Stomach (tissue), 4 donors: ENCODE measurements around the gene S1PR3.

Experiments used
- POLR2A ChIP-seq, 4 donors: fragments of 450-650 bp; IDR thresholded peaks; one replicate each; pipeline ENCODE4 v1.6.1; 2016; ENCODE audit warnings: antibody characterized with exemption in 4 of 4, control low read depth in 2 of 4, mild to moderate bottlenecking in 1 of 4, moderate library complexity in 1 of 4
- POLR2AphosphoS5 ChIP-seq, 3 donors: sonication (generic); formaldehyde crosslinking; IDR thresholded peaks; one replicate each; pipeline ENCODE4 v1.6.1; 2016; ENCODE audit warnings: antibody characterized with exemption in 3 of 3
- TF ChIP-seq, protein P1 (sequence below), 7 experiments: fragments of 450-650 bp in 4 of 7; fragments of 200-600 bp in 3 of 7; sonication (generic) in 3 of 7; IDR thresholded peaks; one replicate each; pipeline ENCODE4 v1.5.1; 2016 to 2019; ENCODE audit warnings: antibody characterized with exemption in 7 of 7, control low read depth in 2 of 7, mild to moderate bottlenecking in 1 of 7

DNA sequence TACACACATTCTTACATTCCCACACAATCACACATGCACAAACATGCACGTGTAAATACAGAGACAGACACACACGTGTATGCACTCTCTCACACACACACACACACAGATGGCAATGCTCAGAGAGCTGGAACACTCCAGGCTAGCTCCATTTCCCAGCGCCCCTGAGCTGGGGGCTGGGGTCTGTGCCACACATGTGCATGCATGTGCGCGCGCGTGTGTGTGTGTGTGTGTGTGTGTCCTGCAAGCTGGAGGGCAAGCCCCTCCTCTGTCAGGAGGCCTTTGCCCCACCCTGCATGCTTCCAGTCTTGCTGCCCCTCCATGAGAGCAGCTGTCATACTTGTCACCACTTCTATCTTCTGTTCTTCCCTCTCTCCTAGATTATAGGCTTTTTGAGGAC lies 16.6 kb upstream of the S1PR3 start:
- TF ChIP-seq POLR2AphosphoS5 (IDR thresholded peaks at IDR 0.05) (no peak), POLR2A (IDR thresholded peaks at IDR 0.05) (no peak)
- TF ChIP-seq, protein P1, sequence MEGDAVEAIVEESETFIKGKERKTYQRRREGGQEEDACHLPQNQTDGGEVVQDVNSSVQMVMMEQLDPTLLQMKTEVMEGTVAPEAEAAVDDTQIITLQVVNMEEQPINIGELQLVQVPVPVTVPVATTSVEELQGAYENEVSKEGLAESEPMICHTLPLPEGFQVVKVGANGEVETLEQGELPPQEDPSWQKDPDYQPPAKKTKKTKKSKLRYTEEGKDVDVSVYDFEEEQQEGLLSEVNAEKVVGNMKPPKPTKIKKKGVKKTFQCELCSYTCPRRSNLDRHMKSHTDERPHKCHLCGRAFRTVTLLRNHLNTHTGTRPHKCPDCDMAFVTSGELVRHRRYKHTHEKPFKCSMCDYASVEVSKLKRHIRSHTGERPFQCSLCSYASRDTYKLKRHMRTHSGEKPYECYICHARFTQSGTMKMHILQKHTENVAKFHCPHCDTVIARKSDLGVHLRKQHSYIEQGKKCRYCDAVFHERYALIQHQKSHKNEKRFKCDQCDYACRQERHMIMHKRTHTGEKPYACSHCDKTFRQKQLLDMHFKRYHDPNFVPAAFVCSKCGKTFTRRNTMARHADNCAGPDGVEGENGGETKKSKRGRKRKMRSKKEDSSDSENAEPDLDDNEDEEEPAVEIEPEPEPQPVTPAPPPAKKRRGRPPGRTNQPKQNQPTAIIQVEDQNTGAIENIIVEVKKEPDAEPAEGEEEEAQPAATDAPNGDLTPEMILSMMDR (IDR thresholded peaks at IDR 0.05), result no peak
